Measurements from ENCODE around the gene CFHR4.
"Not testable (repeated sequence)": the region's sequence is repeated elsewhere in the genome, so short reads cannot be mapped to it uniquely, and the experiment has no call there.

Gene CFHR4

GRCh38 chr1:196887515-196888239 is at the start of gene CFHR4:
Gene CFHR4, plus strand, starts transcription at chr1:196888052. Its CDS starts 99 bp downstream, at chr1:196888151.
- DNase-seq, result no peak

- DNase-seq, result not testable (repeated sequence)
Observed at GRCh38 chr1:196849613-196850492, 38.0 kb upstream of the CFHR4 start.

- DNase-seq, result no peak
Observed at GRCh38 chr1:196856053-196856452, 31.8 kb upstream of the CFHR4 start.

- no peak for DNase-seq
Observed at GRCh38 chr1:196857188-196857587, 30.7 kb upstream of the CFHR4 start.

GRCh38 chr1:196858811-196859210 is 29.0 kb upstream of the CFHR4 start:
- DNase-seq, result no peak

- DNase-seq, result no peak
Observed at GRCh38 chr1:196860323-196860884, 27.4 kb upstream of the CFHR4 start.

GRCh38 chr1:196861429-196861828 is 26.4 kb upstream of the CFHR4 start:
- no peak for DNase-seq

GRCh38 chr1:196866974-196867373 is 20.9 kb upstream of the CFHR4 start:
- no peak for DNase-seq

- DNase-seq, result no peak
Observed at GRCh38 chr1:196873385-196873784, 14.5 kb upstream of the CFHR4 start.

- DNase-seq, result no peak
Observed at GRCh38 chr1:196875935-196876334, 11.9 kb upstream of the CFHR4 start.

- no peak for DNase-seq
Observed at GRCh38 chr1:196877964-196878363, 9.9 kb upstream of the CFHR4 start.

- not testable (repeated sequence) for DNase-seq
Observed at GRCh38 chr1:196886560-196886959, 1.3 kb upstream of the CFHR4 start.

- DNase-seq, result no peak
Observed at GRCh38 chr1:196890668-196891067, 2.8 kb downstream of the CFHR4 start.

- no peak for DNase-seq
Observed at GRCh38 chr1:196891251-196891650, 3.4 kb downstream of the CFHR4 start.

- DNase-seq, result no peak
Observed at GRCh38 chr1:196896355-196896754, 8.5 kb downstream of the CFHR4 start.

- DNase-seq, result no peak
Observed at GRCh38 chr1:196897158-196897828, 9.4 kb downstream of the CFHR4 start.

- DNase-seq, result no peak
Observed at GRCh38 chr1:196902344-196902743, 14.5 kb downstream of the CFHR4 start.

- DNase-seq, result no peak
Observed at GRCh38 chr1:196910215-196910614, 22.4 kb downstream of the CFHR4 start.

GRCh38 chr1:196912283-196912682 is 24.4 kb downstream of the CFHR4 start:
- not testable (repeated sequence) for DNase-seq

- DNase-seq, result not testable (repeated sequence)
Observed at GRCh38 chr1:196926839-196927238, 39.0 kb downstream of the CFHR4 start.

GRCh38 chr1:196932853-196933252 is 45.0 kb downstream of the CFHR4 start:
- not testable (repeated sequence) for DNase-seq

GRCh38 chr1:196933531-196934189 is 45.8 kb downstream of the CFHR4 start:
- DNase-seq, result no peak

- not testable (repeated sequence) for DNase-seq
Observed at GRCh38 chr1:196941474-196941873, 53.6 kb downstream of the CFHR4 start.
